ENCODE data around the gene BEND4.
A peak's percentile ranks its signal among the peaks of the same experiment; 100 is the strongest.

DNA sequence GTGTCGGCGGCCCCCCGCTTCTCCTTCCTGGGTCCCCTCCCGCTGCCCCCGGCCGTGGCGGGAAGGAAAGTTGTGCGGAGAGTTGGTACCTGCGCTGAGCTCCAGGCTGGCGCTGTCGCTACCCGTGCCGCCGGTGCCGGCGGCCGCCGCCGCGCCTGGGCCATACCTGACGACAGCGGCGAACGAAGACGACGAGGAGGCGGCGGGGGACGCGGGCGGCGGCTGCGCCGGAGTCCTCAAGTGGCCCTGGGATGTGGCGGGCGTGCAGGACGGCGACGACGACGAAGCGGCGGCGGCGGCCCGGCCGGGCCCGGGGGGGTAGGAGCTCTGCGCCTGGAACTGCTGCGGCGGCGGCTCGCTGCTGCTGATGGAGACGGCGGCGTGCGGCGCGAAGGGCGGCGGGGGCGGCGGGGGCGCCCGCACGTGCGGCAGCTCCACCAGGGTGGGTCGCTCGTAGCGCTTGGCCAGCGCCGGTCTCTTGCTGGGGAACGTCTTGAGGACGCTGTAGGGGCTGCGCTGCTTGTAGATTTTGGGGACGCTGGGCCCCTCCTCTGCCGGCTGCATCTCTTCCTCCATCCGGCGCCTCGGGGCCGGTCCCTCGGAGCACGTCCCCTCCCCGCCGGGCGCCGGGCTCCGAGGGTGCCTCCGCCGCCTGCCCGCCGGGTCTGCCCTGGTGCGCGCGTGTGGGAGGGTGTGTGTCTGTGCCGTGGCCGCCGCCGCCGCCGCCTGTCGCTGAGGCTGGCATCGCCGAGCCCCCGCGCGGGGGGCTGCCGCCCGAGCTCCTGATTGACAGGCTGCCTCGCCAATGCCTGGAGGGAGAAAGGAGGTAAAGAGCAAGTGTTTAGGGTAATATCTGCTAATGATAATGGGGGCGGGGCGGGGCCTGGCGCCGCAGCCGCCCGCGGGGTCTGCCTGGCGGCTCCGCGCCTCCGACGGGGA is 618 bp downstream of the BEND4 start:
- TF ChIP-seq, protein P1, sequence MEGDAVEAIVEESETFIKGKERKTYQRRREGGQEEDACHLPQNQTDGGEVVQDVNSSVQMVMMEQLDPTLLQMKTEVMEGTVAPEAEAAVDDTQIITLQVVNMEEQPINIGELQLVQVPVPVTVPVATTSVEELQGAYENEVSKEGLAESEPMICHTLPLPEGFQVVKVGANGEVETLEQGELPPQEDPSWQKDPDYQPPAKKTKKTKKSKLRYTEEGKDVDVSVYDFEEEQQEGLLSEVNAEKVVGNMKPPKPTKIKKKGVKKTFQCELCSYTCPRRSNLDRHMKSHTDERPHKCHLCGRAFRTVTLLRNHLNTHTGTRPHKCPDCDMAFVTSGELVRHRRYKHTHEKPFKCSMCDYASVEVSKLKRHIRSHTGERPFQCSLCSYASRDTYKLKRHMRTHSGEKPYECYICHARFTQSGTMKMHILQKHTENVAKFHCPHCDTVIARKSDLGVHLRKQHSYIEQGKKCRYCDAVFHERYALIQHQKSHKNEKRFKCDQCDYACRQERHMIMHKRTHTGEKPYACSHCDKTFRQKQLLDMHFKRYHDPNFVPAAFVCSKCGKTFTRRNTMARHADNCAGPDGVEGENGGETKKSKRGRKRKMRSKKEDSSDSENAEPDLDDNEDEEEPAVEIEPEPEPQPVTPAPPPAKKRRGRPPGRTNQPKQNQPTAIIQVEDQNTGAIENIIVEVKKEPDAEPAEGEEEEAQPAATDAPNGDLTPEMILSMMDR (IDR thresholded peaks at IDR 0.05; ENCODE audit: insufficient read depth, low read depth, low read length), result no peak
- TF ChIP-seq EZH2 (IDR thresholded peaks at IDR 0.05; ENCODE audit: insufficient read depth, low read length), result peak; percentile 83
